ENCODE data around the gene NABP1.

NABP1 gene

DNA sequence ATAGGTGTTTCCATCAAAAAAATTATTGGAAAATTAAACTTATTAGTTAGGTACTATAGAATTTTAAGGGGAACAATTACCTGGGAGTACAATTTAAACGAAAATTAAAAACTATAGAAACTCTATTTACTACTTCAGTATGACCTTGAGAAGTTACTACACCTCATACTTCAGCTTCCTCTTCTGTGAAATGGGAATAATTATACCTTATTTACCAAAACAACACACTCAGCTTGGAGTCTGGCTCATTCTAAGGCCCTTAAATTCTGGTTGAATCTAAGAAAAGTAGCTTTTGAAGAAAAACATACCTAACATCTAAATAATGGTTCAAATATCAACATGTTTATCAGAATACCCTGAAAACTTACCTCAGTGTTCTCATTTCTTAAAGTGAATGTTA, 2.7 kb downstream of the NABP1 start:
- DNase-seq (ENCODE audit: low read depth): no peak

DNA sequence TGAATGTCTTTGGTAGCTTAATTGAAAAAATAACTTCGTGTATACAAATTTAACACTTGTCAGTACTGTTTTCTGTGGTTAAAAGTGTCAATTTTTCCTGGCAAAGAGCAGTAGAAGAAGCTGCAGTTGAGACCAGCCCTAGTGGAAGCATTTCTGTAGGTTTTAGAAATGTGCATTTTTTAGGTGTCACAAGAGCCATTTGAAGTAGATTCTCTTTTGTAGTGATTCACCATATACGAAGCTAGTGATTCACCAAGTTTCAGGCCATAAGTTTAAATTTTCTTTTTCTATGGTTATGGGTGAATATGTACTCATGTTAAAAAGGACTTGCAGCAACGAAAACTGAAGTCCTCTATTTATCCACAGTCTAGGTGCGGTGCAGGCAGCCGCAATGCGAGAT, 4.2 kb downstream of the NABP1 start:
- DNase-seq (ENCODE audit: low read depth): no peak

DNA sequence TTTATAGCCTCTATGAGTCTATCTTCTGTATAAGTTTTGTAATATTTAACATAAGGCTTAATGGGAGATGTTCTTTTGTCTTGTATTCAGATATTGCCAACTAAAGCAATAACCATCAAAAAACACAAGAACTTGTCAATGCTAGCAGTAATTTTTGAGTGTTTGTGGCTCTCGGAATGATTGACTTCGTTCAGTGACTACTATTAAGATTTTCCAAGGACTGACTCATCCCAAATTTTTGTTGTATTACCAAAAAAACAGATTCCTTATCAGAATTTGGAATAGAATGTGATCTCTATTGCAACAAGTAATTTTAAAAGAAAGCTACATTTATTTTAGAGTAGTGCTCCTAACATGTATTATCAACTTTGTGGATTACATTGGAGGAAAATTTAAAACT, 8.1 kb downstream of the NABP1 start:
- DNase-seq (ENCODE audit: low read depth): no peak

DNA sequence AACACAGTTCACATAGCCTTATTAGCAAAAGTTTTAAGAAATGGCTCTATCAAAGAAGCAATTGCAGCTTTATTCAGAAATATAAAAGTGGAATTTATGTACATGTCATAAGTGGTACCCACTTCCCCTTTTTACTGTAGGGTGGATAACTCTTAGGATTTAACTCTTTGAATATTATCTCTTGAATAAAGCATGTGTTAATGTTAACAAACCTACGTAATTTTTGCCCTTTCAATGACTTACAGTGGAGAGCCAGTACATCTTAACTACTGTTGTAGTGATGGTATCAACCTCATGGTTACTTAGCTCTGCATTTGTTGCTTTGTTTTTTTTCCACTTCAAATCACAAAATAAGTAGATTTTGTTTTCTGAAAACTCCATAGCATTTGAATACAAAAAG, 8.8 kb downstream of the NABP1 start:
- no peak for DNase-seq (ENCODE audit: low read depth)

DNA sequence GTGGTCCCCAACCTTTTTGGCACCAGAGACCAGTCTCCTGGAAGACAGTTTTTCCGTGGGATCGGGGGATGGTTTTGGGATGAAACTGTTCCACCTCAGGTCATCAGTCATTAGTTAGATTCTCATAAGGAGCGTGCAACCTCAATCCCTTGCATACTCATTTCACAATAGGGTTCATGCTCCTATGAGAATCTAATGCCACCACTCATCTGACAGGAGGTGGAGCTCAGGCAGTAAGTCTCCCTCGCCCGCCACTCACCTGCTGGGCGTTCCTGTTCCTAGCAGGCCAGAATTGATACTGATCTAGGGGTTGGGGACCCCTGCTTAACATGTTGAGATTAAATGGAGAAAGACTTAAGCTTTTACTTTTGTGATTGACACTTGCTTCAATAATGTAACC, 9.9 kb downstream of the NABP1 start:
- DNase-seq (ENCODE audit: low read depth): no peak

DNA sequence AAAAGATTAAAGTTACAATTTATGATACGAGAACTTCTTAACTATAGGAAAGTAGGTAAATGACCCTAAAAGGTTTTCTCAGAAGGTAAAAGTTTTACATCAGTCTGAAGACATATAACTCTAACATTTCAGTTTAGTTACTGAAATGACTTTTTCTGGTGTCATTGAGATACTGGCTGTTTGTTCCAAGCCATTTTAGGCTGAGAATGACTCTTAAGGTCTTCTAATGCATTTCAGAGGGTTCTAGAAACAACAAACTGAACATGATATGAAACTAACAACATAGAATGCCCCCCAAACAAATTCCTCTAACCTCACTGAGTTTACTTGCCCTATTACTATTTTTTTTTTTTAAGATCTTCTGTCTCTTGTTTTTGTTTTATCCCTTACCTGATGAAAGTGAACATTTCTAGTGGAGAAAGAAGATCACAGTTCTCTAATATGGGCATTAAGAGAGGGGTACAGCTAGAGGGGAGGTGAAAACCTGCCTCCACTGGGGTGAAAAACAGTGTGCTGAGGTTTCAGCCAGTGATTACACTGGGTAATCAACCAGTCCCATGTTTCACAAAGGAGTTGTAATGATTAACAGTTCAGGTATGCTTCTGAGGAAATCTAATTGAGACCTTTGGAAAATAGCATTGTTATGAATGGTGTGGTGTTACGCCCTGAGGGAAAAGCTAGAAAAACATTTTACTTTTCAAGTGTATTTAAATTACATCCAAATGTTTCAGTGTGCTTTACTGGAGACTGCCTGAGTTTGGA, 11.2 kb downstream of the NABP1 start:
- DNase-seq (ENCODE audit: low read depth): peak; percentile 86

DNA sequence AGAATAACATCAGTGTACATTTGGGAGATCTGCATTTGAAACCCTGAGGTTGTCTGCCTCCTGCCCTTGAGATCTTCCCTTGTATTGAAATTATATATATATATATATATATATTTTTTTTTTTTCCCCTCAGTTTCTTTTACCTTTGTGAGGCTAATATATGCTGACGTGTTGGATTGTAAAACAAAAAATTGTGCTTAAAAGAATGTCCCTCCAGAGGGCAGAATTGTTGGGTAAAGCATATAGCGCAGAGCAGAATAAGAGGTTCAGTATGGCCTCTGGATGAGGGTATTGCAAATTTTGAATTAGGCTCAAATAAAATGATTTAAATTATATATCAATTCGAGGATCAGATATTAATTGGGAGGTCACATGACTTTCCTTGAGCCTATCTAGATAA, 12.4 kb downstream of the NABP1 start:
- no peak for DNase-seq (ENCODE audit: low read depth)

DNA sequence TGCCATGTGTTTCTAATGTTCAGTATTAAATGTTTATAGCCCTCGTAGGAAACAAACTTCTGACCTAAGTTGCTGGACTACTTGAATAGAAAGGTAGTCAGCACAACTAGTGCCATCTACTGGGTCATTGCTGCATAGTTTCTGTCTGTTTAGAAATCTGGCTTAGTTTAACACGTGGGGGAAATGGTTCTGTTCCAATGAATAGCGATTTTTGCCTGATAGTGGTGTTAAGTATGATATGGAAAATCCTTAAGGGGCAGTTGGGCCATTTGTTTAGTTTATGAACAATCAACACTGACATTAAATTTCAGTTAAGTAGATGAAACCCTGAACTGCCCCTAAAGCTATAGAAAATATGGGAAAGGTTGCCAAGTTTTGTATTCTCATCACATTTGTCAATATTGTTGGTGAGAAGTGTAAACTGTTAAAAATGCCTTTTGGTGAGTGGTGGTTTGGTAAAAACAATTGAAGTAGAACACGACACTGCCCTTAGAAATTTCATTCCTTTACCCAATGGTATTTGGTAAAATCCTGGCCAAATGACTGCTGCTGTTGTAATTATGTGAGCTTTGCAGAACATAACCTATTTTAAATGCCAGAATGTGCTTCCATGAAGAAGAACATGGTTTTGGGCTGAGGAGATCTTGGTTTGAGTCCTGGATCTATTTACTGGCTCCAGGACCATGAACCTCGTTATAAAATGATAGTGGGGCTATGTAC, 13.2 kb downstream of the NABP1 start:
- DNase-seq (ENCODE audit: low read depth): peak; percentile 66

DNA sequence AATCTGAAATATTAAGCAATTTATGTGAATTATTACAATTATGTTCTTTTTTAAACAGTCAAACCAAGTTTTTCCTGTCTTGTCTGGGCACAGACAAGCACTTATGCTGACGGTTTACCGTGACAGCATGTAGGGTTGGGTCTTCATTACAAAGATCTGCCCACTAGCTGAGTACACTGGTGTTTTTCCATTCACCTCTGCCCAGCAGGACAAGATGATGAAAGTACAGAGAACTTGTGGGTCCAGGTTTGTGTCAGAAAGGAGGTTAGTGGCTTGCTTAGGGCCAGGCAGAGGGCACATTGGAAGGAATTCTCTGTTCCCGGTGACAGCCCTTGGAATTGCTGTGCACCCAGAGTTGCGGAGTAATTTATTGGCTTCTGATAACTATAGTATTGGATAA, 14.0 kb downstream of the NABP1 start:
- no peak for DNase-seq (ENCODE audit: low read depth)

DNA sequence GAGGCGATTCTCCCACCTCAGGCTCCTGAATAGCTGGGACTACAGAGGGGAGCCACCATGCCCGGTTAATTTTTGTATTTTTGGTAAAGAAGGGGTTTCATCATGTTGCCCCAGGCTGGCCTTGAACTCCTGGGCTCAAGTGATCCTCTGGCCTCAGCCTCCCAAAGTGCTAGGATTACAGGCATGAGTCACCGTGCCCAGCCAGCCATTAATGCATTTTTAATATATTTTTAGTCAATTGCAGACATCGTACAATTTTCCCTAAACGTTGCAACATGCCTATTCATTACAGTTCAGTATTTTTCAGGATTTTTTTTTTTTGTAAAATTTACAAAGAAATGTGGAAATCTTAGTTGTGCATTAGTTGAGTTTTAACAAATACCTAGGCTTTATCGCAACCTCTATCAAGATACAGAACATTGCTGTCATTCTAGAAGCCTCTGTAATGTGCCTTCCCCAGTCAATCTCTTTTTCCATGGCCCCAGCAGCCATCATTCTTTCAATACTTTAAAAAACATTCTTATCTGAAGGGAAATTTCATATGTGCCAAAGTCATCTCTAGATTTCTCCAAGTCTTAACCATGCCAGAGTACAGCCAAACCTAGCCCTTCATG, 14.7 kb downstream of the NABP1 start:
- no peak for DNase-seq (ENCODE audit: low read depth)

DNA sequence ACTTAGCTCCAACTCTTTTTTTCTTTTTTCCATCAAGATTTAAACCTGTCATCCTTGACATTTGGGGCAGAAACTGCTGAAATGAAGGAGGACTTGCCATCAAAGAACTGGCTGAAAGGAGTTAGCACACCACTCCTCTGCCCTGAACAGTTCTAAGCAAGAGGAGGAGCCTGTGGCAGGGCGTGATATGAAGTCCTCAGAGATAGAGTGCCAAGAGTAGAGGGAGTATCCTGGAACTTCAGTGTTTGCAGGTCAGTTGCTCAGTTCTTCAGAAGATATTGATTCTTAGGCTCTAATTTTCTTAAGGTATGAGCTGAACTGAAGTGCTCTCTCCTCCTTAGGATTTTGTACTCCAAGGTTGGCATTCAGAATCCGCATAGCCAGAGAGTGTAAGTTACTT, 15.2 kb downstream of the NABP1 start:
- no peak for DNase-seq (ENCODE audit: low read depth)

DNA sequence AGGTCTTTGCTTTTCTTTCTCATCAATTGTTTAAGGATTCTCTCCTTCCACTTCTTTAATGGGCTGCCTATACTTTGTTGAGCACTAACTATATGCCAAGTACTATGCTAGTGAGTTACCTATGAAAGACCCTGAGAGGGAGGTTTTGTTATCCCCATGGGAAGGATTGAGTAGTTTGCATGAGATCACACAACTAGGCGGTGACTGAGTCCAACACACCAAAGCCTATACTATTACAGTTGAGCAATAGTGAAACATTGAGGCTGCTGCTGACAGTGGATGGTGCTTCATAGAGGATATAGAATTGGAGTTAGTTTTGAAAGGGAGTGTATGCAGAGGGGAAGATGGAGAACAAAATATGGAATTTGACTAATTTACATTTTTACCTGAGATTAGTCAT, 15.8 kb downstream of the NABP1 start:
- no peak for DNase-seq (ENCODE audit: low read depth)

DNA sequence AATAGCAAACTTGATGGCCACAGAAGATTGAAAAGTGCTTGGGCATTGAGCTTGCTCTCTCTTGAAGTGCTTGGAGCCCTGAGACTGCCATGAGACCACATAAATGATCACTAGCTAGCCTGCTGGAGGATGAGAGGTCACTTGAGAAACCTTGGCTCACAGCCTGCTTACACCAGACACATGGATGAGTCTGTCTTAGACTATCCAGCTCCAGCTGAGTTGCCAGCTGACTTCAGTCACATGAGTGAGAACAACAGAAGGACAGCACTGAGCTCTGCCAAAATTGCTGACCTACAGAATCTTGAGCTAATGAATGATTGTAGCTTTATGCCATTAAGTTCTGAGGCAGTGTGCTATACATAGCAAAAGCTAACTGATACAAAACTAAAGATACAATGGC, 18.1 kb downstream of the NABP1 start:
- DNase-seq (ENCODE audit: low read depth): peak; percentile 82

DNA sequence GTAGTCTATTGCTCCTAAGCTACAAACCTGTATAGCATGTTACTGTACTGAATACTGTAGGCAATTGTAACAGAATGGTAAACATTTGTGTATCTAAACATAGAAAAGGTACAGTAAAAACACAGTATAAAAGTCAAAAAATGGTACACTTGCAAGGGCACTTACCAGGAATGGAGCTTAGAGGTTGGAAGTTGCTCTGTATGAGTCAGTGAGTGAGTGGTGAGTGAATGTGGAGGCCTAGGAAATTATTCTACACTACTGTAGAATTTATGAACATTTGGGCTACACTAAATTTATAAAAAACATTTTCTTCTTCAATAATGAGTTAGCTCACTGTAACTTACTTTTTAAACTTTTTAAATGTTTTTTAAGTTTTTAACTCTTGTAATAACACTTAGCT, 19.0 kb downstream of the NABP1 start:
- no peak for DNase-seq (ENCODE audit: low read depth)

DNA sequence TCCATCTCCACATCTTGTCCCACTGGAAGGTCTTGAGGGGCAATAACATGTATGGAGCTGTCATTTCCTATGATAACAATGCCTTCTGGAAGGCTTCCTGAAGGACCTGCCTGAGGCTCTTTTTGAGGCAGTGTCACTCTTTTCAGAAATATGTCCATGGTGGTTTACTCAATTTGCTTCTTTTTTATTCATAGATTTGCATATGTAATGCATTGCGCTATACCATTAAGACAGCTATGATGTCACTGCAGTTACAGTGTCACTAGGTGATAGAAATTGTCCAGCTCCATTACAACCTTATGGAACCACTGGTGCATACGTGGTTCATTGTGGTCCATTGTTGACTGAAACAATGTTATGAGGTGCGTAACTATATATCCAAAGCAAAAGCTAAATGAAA, 19.9 kb downstream of the NABP1 start:
- DNase-seq (ENCODE audit: low read depth): no peak

DNA sequence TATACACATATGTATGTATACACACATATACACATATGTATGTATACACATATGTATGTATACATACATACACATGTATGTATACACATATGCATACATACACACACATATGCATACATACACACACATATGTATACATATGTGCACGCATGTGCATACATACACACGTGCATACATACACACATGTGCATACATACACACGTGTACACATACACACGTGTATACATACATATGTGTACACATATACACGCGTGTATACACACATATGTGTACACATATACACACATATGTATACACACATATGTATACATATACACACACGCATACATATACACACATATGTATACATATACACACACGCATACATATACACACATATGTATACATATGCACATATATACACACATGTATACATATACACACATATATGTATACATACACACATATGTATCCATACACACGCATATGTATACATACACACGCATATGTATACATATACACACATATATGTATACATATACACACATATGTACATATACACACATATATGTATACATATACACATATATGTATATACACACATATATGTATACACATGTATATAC, 21.5 kb downstream of the NABP1 start:
- no peak for DNase-seq (ENCODE audit: low read depth)

DNA sequence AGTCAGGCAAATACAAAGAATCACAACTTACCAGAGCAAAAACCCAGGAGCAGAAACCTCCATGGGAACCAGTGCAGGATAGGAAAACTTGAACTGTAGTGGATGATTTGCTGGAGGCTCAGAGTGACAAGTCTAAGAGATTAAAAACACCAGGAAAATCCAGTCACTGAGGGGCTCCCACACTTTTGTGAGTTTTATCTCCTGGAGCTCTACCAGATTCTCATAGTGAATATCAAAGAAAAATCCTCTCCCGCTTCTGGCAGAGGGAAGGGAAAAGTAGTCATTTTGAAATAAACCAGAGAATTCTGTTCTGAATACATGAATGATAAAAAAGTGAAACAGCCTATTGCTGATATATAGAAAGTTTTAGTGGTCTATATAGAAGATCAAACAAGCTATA, 23.1 kb downstream of the NABP1 start:
- no peak for DNase-seq (ENCODE audit: low read depth)

DNA sequence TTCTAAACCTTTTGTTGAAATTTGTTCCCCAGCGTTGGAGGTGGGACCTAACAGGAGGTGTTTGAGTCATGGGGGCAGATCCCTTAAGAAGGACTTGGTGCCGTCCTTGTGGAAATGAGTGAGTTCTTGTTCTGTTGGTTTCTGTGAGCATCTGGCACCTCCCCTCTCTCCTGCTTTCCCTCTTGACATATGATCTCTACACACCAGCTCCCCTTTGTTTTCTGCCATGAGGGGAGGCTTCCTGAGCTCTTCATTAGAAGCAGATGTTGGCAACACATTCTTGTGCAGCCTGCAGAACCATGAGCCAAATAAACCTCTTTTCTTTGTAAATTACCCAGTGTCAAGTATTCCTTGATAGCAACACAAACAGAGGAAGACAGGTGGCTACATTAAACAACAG, 23.8 kb downstream of the NABP1 start:
- DNase-seq (ENCODE audit: low read depth): no peak

DNA sequence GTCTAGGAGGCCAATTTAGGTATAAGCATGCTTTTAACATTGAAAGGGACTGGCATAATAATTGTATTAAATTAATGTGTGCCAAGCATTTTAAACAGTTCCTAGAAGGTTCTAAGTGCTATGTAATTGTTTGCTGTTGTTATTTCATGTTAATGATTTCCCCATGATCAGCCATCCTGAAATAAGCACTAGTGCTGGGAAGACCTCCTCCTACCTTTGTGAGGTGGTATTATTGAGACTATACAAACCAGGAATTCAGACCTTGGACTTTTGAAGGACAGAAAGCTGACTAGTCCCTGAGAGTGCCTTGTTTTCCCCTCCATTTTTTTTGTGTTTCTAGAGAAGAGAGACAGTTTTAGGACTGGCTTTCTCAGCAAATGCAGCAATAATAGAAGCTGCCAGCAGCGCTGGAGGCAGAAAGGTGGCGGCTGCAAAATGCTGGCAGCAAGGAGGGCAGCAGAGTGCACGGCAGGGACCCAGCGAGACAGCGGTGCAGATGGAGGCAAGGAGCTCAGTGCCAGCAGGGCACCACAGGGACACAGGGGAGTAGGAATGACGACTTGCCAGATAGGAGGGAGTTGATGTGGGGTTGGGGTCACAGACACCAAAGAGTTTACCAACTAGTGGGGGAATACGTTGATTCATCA, 25.3 kb downstream of the NABP1 start:
- no peak for DNase-seq (ENCODE audit: low read depth)

DNA sequence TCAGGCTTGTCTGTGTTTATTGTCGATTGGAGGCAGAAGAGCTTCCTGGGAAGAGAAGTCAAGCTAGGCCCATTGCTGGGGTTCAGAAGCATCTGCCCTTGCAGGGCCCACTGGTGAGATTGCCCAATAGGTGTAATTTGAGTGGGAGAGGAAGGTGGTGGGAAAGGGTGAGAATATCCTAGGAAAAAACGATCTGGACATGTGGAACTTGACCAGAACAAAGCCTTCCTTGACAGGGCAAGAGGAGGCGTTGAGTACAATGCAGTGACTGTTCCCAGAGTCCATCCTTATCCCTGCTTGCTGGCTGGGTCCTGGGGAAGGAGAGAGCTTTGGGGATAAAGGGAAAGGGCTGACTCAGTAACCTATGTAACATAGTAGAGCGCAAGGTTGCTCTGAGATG, 27.1 kb downstream of the NABP1 start:
- no peak for DNase-seq (ENCODE audit: low read depth)

DNA sequence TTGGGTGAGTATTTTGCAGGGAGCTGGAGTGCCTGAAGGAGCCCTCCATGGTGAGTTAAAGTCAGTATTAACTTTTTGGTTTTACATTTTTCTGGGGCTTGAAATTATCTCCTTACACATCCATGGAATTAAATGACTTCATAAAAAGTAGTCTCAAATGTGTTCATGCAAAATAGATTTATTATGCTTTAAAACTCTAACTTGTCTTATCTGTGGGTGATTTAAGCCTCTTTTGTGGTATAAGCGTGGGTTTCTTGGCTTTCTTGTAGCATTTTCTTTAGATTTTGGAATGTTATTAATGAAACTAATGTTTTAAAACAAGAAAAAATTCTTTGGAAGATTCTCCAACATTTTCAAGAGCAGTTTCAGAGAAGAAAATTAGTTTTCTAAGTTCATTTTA, 27.8 kb downstream of the NABP1 start:
- no peak for DNase-seq (ENCODE audit: low read depth)

DNA sequence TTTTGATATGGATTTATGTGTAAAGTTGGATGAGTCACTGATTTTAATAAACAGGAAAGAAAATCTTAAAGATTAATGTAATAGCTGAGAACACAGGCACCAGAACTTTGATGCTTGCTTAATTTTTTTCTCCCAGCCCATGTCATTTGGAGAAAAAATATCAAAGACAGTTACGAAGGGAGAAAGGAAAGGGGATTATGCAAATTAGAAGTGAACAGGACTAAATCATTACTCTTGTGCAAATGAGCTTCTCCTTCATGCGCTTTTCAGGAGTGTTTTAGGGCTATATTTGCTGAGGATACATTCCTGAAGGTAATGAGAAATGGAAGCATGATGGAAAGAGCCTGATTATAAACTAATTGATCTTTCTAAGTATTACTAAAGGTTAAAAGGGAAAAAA, 28.9 kb downstream of the NABP1 start:
- DNase-seq (ENCODE audit: low read depth): no peak

DNA sequence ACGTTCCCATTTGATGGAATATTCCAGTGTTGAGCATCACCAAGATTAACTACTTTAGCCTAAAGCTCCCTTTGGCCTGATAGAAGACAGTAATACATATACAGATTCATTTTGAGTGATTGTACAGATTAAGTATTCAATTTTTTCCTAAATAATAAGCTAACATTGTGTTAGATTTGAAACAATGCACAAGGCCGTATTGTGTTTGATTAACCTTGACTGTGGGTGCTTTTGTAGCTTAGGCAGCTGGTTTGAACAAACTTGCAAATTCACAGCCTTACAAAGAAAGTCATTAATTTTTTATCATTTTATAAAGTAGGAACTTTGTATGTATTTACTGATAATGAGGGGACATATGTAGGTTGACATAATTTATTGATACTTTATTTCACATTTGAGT, 29.6 kb downstream of the NABP1 start:
- DNase-seq (ENCODE audit: low read depth): no peak
